HepG2 (cell line): ENCODE data around the gene GCM1. TPM values are rescaled to one million over a fixed set of nuclear protein-coding genes. Genes with fewer than 3 reads are reported as not detected.

Source experiments
- CENPX ChIP-seq: sonication (generic); formaldehyde crosslinking; IDR thresholded peaks from 2 replicates; pipeline ENCODE4 v1.9.0; 2021; ENCODE audit warnings: mild to moderate bottlenecking, missing genetic modification reagents, moderate library complexity
- HNF1B ChIP-seq: sonication (generic); formaldehyde crosslinking; IDR thresholded peaks from 2 replicates; pipeline ENCODE4 v1.5.1; 2020; ENCODE audit warnings: mild to moderate bottlenecking, moderate library complexity, missing genetic modification reagents
- HOXD1 ChIP-seq: sonication (generic); formaldehyde crosslinking; IDR thresholded peaks from 2 replicates; pipeline ENCODE4 v1.5.0; 2020; ENCODE audit warnings: missing genetic modification reagents
- MYNN ChIP-seq: sonication (generic); formaldehyde crosslinking; IDR thresholded peaks from 2 replicates; pipeline ENCODE4 v1.4.0; 2020; ENCODE audit warnings: mild to moderate bottlenecking, low read depth, missing genetic modification reagents
- RFXANK ChIP-seq: IDR thresholded peaks from 2 replicates; pipeline ENCODE4 v1.6.1; 2016
- ZBTB7A ChIP-seq: sonication (generic); formaldehyde crosslinking; IDR thresholded peaks from 2 replicates; pipeline ENCODE4 v1.8.0; 2022; ENCODE audit warnings: mild to moderate bottlenecking, missing genetic modification reagents
- ZNF558 ChIP-seq: sonication (generic); formaldehyde crosslinking; IDR thresholded peaks from 2 replicates; pipeline ENCODE4 v1.9.0; 2022; ENCODE audit warnings: mild to moderate bottlenecking, missing genetic modification reagents, borderline replicate concordance
- ZNF660 ChIP-seq: sonication (generic); formaldehyde crosslinking; IDR thresholded peaks from 2 replicates; pipeline ENCODE4 v1.5.1; 2020; ENCODE audit warnings: mild to moderate bottlenecking, low read depth, missing genetic modification reagents, borderline replicate concordance
- ZNF782 ChIP-seq: sonication (generic); formaldehyde crosslinking; IDR thresholded peaks from 2 replicates; pipeline ENCODE4 v1.4.0; 2020; ENCODE audit warnings: missing genetic modification reagents, mild to moderate bottlenecking, borderline replicate concordance
- ZNF792 ChIP-seq: IDR thresholded peaks from 2 replicates; pipeline ENCODE4 v1.6.1; 2016
- polyA plus RNA-seq, 8 experiments: library from polyadenylated mRNA; depleted of rRNA in 3 of 8; stranded (reverse) in 7 of 8; unstranded in 1 of 8; fragments of >200 nt; fragmentation: Illumina TruSeq in 4 of 8; extraction: Trizol in 4 of 8; gene quantifications; 2 replicates each; pipeline versions ENCODE4 v1.2.1 to v1.2.3, GENCODE V29; 2011 to 2016; ENCODE audit warnings: low read depth in 4 of 8, missing spikeins in 1 of 8, mixed read lengths in 1 of 8; ENCODE audit not compliant: insufficient read depth in 1 of 8
- total RNA-seq, 5 experiments: library from RNA; depleted of rRNA; stranded (reverse); fragments of >200 nt; fragmentation: Illumina TruSeq; extraction: Trizol; gene quantifications; 2 replicates each; pipeline ENCODE4 v1.2.3, GENCODE V29; 2016; ENCODE audit warnings: low read depth in 1 of 5
- TF ChIP-seq, protein P1 (sequence below): sonication (generic); formaldehyde crosslinking; IDR thresholded peaks from 2 replicates; pipeline ENCODE4 v1.4.0; 2020; ENCODE audit warnings: mild to moderate bottlenecking, missing genetic modification reagents
- TF ChIP-seq, protein P2 (sequence below): sonication (generic); formaldehyde crosslinking; IDR thresholded peaks from 2 replicates; pipeline ENCODE4 v1.4.0; 2020; ENCODE audit warnings: missing genetic modification reagents

GCM1 gene
- total and polyA plus RNA-seq, 2 of the 13 experiments (the other 11 are each of a cell fraction or from before 2014, with no cell fraction given): 0.04 to 0.13 TPM

- no peak for TF ChIP-seq HOXD1
- TF ChIP-seq, protein P1, sequence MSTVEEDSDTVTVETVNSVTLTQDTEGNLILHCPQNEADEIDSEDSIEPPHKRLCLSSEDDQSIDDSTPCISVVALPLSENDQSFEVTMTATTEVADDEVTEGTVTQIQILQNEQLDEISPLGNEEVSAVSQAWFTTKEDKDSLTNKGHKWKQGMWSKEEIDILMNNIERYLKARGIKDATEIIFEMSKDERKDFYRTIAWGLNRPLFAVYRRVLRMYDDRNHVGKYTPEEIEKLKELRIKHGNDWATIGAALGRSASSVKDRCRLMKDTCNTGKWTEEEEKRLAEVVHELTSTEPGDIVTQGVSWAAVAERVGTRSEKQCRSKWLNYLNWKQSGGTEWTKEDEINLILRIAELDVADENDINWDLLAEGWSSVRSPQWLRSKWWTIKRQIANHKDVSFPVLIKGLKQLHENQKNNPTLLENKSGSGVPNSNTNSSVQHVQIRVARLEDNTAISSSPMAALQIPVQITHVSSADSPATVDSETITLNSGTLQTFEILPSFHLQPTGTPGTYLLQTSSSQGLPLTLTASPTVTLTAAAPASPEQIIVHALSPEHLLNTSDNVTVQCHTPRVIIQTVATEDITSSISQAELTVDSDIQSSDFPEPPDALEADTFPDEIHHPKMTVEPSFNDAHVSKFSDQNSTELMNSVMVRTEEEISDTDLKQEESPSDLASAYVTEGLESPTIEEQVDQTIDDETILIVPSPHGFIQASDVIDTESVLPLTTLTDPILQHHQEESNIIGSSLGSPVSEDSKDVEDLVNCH: no peak
- TF ChIP-seq RFXANK (CRISPR knock-in tag): no peak
- TF ChIP-seq CENPX (CRISPR knock-in tag): no peak
- no peak for TF ChIP-seq MYNN (CRISPR knock-in tag)
- TF ChIP-seq ZBTB7A (CRISPR knock-in tag): no peak
- no peak for TF ChIP-seq ZNF782 (CRISPR knock-in tag)
- TF ChIP-seq ZNF558 (CRISPR knock-in tag): no peak
- no peak for TF ChIP-seq ZNF660 (CRISPR knock-in tag)
- TF ChIP-seq, protein P2, sequence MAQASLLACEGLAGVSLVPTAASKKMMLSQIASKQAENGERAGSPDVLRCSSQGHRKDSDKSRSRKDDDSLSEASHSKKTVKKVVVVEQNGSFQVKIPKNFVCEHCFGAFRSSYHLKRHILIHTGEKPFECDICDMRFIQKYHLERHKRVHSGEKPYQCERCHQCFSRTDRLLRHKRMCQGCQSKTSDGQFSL (CRISPR knock-in tag): no peak
- TF ChIP-seq HNF1B (CRISPR knock-in tag): no peak
- TF ChIP-seq ZNF792: no peak
Measured at GRCh38 chr6:53154794-53155193, 6.2 kb upstream of the GCM1 start (continued).
